ENCODE measurements around the gene WWOX. TPM values are rescaled to one million over a fixed set of nuclear protein-coding genes. Genes with fewer than 3 reads are reported as not detected.
A peak's percentile ranks its signal among the peaks of the same experiment; 100 is the strongest.

The WWOX gene
- polyA plus RNA-seq, 1 donor (not counting 4 experiments of a cell fraction or from before 2014, with no cell fraction given) = 5.1 TPM

DNA sequence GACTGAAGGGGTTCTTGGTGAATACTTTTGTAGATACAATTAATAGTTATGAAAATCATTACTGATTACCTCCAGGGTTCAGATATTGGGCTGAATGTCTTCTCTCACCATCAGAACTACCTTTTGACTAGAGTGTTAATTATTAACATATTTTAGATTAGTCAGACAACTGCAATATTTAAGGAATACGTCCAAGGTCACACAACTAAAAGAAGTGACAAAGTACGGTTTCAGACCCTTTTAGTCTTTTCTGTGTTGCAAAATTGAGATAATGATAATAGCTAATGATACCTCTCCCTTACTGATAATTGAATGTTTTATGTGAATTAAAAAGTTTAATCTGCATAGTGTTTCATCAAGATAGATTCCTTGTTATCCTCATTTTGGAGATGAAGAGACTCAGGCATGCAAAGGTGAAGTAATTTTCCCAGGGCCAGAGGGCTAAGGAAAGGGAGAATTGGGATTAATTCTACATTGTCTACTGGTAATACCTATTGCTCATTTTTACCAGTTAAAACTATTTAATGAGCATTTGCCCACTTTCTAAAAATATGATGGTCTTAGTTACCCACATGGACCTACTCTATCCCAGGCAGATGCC is 107.3 kb downstream of the WWOX start:
- no peak overlapping the region for H2AFZ ChIP-seq (ENCODE audit: control insufficient read depth, low read length)
- dilution Hi-C loops (cut with MboI; ENCODE audit: extremely low pct_ligation_motif_present, low sequenced_read_pairs) = no loop called here
- no peak for TF ChIP-seq EZH2 (IDR thresholded peaks at IDR 0.05; ENCODE audit: low read length)
- TF ChIP-seq CTCF (optimal IDR thresholded peaks at IDR 0.05 in 1 of 3, IDR thresholded peaks at IDR 0.05 in 1 of 3, conservative IDR thresholded peaks at IDR 0.05 in 1 of 3; ENCODE audit: extremely low read depth in 1 of 3, insufficient read depth in 2 of 3, low read length in 3 of 3) = no peak
- no peak overlapping the region for H3K27ac ChIP-seq (ENCODE audit: control insufficient read depth, insufficient read depth, low read length)
- H3K9ac ChIP-seq (ENCODE audit: control insufficient read depth, extremely low read depth, insufficient read depth, low read length) = no peak overlapping the region
- H3K27me3 ChIP-seq (ENCODE audit: control insufficient read depth, extremely low read depth, insufficient read depth, low read length) = no peaks in the 10 kb centered on the region
- DNase-seq (ENCODE audit: low read depth, low spot score) (no peak), FAIRE-seq (no peak)
- peaks cover 27% of the 10 kb centered on the region for H3K4me1 ChIP-seq (ENCODE audit: control insufficient read depth, extremely low read depth, insufficient read depth, low read length)
- no peaks in the 10 kb centered on the region for H3K36me3 ChIP-seq (ENCODE audit: control insufficient read depth in 2 of 2, extremely low read depth in 1 of 2, insufficient read depth in 2 of 2, low read length in 2 of 2)
- H4K20me1 ChIP-seq (ENCODE audit: control insufficient read depth, extremely low read depth, insufficient read depth, low read length) = no peaks in the 10 kb centered on the region
- no peak overlapping the region for H3K4me3 ChIP-seq (ENCODE audit: control insufficient read depth in 2 of 3, extremely low read depth in 1 of 3, insufficient read depth in 2 of 3, low read depth in 1 of 3, low read length in 3 of 3)
- no peaks in the 10 kb centered on the region for H3K9me3 ChIP-seq (ENCODE audit: control insufficient read depth, low read depth, low read length)
- H3K9me1 ChIP-seq (ENCODE audit: control insufficient read depth, extremely low read depth, insufficient read depth, low read length) = no peaks in the 10 kb centered on the region
- H3K4me2 ChIP-seq (ENCODE audit: control insufficient read depth, extremely low read depth, insufficient read depth, low read depth, low read length) = no peak overlapping the region
- no peaks in the 10 kb centered on the region for H3K79me2 ChIP-seq (ENCODE audit: control insufficient read depth, insufficient read depth, low read length)

DNA sequence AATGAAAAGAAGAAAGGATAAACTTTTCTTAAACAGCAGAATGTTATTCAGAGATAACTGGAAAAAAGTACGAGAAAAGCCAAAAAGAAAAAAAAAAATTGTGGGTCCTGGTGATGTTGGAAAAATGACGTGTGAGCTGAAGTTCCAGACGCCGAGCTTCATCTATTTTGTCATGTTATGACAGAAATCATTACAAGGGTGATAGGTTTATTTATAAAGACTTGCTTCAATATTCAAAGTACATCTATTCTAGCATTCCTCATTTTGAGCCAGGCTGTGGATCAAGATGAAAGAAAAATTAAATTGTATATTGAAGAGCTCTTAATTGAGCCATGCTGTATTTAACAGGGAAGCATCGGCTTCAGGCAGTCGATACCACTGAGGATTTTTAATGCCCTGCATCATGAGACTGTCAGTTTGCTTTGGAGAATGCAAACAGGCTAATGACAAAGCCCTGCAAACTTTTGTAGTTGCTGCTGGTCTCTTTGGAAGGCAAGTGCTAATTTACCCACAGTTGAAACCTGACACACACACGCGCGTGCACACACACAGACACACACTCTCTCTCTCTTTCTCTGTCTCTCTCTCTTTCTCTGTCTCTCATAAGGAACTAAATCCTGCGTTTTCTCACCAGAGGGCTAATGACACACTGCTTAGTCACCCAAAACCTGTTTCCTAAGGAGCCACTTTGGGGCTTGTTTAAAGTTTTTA is 110.7 kb downstream of the WWOX start:
- no peaks in the 10 kb centered on the region for H3K9me3 ChIP-seq (ENCODE audit: control insufficient read depth, low read depth, low read length)
- H3K36me3 ChIP-seq (ENCODE audit: control insufficient read depth in 2 of 2, extremely low read depth in 1 of 2, insufficient read depth in 2 of 2, low read length in 2 of 2) = no peaks in the 10 kb centered on the region
- dilution Hi-C loops (cut with MboI; ENCODE audit: extremely low pct_ligation_motif_present, low sequenced_read_pairs) = no loop called here
- peak overlapping the region; percentile 65 for H3K27ac ChIP-seq (ENCODE audit: control insufficient read depth, insufficient read depth, low read length)
- no peaks in the 10 kb centered on the region for H3K79me2 ChIP-seq (ENCODE audit: control insufficient read depth, insufficient read depth, low read length)
- H3K9me1 ChIP-seq (ENCODE audit: control insufficient read depth, extremely low read depth, insufficient read depth, low read length) = no peaks in the 10 kb centered on the region
- H2AFZ ChIP-seq (ENCODE audit: control insufficient read depth, low read length) = peak overlapping the region; percentile 8
- peak overlapping the region; percentile 2 for H3K9ac ChIP-seq (ENCODE audit: control insufficient read depth, extremely low read depth, insufficient read depth, low read length)
- peak overlapping the region; percentile 74 for H3K4me2 ChIP-seq (ENCODE audit: control insufficient read depth, extremely low read depth, insufficient read depth, low read depth, low read length)
- H3K4me1 ChIP-seq (ENCODE audit: control insufficient read depth, extremely low read depth, insufficient read depth, low read length) = peaks cover 38% of the 10 kb centered on the region
- DNase-seq (ENCODE audit: low read depth, low spot score) = peak; percentile 58
- peak overlapping the region in 2 of 3 experiments; percentile 6 to 20 for H3K4me3 ChIP-seq (ENCODE audit: control insufficient read depth in 2 of 3, extremely low read depth in 1 of 3, insufficient read depth in 2 of 3, low read depth in 1 of 3, low read length in 3 of 3)
- H3K27me3 ChIP-seq (ENCODE audit: control insufficient read depth, extremely low read depth, insufficient read depth, low read length) = no peaks in the 10 kb centered on the region
- no peaks in the 10 kb centered on the region for H4K20me1 ChIP-seq (ENCODE audit: control insufficient read depth, extremely low read depth, insufficient read depth, low read length)
- TF ChIP-seq EZH2 (IDR thresholded peaks at IDR 0.05; ENCODE audit: low read length) = no peak
- TF ChIP-seq CTCF (optimal IDR thresholded peaks at IDR 0.05 in 1 of 3, IDR thresholded peaks at IDR 0.05 in 1 of 3, conservative IDR thresholded peaks at IDR 0.05 in 1 of 3; ENCODE audit: extremely low read depth in 1 of 3, insufficient read depth in 2 of 3, low read length in 3 of 3) = no peak
- FAIRE-seq = peak; percentile 86

All from keratinocyte (primary cell).